Stimulated activated naive B cell treated with anti-CD40 and anti-IgM and Interleukin-4, amounts not matched to agents 10 μg/mL and 1 μg/mL and 100 μg/mL, for 72 hours (primary cell): ENCODE data around the gene SPATA31A6.
"Not testable (repeated sequence)": the region's sequence is repeated elsewhere in the genome, so short reads cannot be mapped to it uniquely, and the experiment has no call there.

ENCODE experiments used
- ATAC-seq, 2 donors: fragments of 150-1000 bp; cut with Tn5 transposase; replicated peaks; 2 replicates each; pipeline ENCODE4 v1.10.0; 2021; ENCODE audit warnings: moderate library complexity in 1 of 2
- DNase-seq: peaks from one replicate; pipeline ENCODE4 v3.0.0; 2021
- H3K27ac Mint-ChIP-seq: one replicate; pipeline ENCODE4 v1.8.0; 2022; ENCODE audit warnings: mild to moderate bottlenecking, mixed read lengths
- H3K27me3 Mint-ChIP-seq, 2 donors: one replicate each; pipeline ENCODE4 v1.8.0; 2022; ENCODE audit warnings: mixed read lengths in 2 of 2
- H3K36me3 Mint-ChIP-seq, 2 donors: one replicate each; pipeline ENCODE4 v1.8.0; 2022; ENCODE audit warnings: mixed read lengths in 2 of 2, mild to moderate bottlenecking in 1 of 2
- H3K4me1 Mint-ChIP-seq, 2 donors: one replicate each; pipeline ENCODE4 v1.8.0; 2022; ENCODE audit warnings: mixed read lengths in 2 of 2, mild to moderate bottlenecking in 1 of 2
- H3K4me3 Mint-ChIP-seq, 2 donors: one replicate each; pipeline ENCODE4 v1.8.0; 2022; ENCODE audit warnings: mild to moderate bottlenecking in 2 of 2, mixed read lengths in 2 of 2, moderate library complexity in 1 of 2
- H3K9me3 Mint-ChIP-seq, 2 donors: one replicate each; pipeline ENCODE4 v1.8.0; 2022; ENCODE audit warnings: mixed read lengths in 2 of 2, mild to moderate bottlenecking in 1 of 2

Gene SPATA31A6

DNA sequence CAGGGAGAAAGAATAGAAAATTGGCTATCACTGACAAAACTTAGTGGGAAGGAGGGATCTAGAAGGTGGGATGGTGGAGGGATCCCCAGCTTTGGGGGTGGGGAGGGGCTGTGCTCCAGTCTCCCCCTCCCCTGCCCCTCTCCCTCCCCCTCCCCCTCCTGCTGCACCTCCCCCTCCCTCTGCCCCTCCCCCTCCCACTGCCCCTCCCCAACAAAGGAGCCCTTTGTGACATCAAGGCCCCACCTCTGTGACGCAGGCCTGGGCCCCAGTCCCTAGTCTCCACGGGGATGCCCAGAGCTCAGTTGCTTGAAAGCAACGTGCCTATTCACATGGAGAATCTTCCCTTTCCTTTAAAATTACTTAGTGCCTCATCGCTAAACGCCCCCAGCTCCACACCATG lies at the start of gene SPATA31A6:
Gene SPATA31A6, plus strand, starts transcription at position 301 of the 400 bp plus-strand sequence. Its CDS starts 29 bp downstream, at position 330.
- H3K4me1 Mint-ChIP-seq, H3K9me3 Mint-ChIP-seq, H3K36me3 Mint-ChIP-seq, H3K4me3 Mint-ChIP-seq, DNase-seq, H3K27ac Mint-ChIP-seq, ATAC-seq, H3K27me3 Mint-ChIP-seq: not testable (repeated sequence)

DNA sequence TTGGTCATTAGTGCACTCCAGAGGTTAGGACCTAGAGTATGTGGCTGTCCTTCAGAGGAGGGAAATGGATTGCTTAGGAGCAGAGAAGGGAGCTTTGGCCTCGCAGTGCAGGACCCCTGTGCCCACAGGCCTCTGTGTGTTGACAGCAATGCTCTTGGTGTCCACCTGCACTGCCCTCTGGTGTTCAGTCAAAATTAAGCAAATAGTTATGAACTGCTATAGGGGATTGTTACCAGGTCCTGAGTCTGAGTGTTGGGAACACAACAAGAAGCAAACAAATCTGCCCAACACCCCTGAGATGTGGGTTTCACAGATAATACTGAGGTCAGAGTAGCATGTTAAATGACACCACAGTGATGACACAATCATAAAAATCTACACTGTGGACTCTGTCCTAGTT lies 23.2 kb upstream of the SPATA31A6 start:
- DNase-seq, ATAC-seq, H3K4me3 Mint-ChIP-seq, H3K27me3 Mint-ChIP-seq, H3K9me3 Mint-ChIP-seq, H3K27ac Mint-ChIP-seq, H3K36me3 Mint-ChIP-seq, H3K4me1 Mint-ChIP-seq: not testable (repeated sequence)

GRCh38 chr9:42219861-42220260 lies 36.4 kb downstream of the SPATA31A6 start:
- not testable (repeated sequence) for H3K4me1 Mint-ChIP-seq, ATAC-seq, H3K27me3 Mint-ChIP-seq, H3K4me3 Mint-ChIP-seq, H3K9me3 Mint-ChIP-seq, H3K36me3 Mint-ChIP-seq, DNase-seq, H3K27ac Mint-ChIP-seq

- H3K4me1 Mint-ChIP-seq, H3K9me3 Mint-ChIP-seq, H3K27me3 Mint-ChIP-seq, H3K4me3 Mint-ChIP-seq, ATAC-seq, H3K27ac Mint-ChIP-seq, H3K36me3 Mint-ChIP-seq, DNase-seq: not testable (repeated sequence)
Measured at GRCh38 chr9:42223230-42223629, 39.8 kb downstream of the SPATA31A6 start.

DNA sequence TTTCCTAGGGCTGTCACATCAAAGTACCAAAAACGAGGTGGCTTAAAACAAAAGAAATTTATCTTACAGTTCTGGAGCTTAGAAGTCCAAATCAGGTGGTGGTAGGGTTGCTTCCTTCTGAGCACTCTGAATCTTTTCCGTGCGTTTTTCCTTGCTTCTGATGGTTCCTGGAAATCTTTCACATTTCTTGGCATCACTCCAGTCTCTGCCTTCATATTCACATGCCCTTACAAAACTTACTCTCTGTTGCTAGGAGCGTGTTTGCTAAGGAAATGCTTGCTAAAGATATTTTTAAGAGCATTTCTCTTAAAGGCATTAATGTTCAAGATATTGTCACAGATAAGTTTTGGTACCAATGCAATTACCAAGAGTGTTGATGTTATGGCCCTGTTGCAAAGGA lies 49.6 kb downstream of the SPATA31A6 start:
- not testable (repeated sequence) for H3K36me3 Mint-ChIP-seq, H3K4me1 Mint-ChIP-seq, H3K4me3 Mint-ChIP-seq

GRCh38 chr9:42234610-42235009 lies 51.2 kb downstream of the SPATA31A6 start:
- not testable (repeated sequence) for H3K9me3 Mint-ChIP-seq, H3K36me3 Mint-ChIP-seq, H3K27me3 Mint-ChIP-seq, H3K4me3 Mint-ChIP-seq, DNase-seq, ATAC-seq, H3K27ac Mint-ChIP-seq, H3K4me1 Mint-ChIP-seq

More for the DNA sequence above, 49.6 kb downstream of the SPATA31A6 start:
- H3K27ac Mint-ChIP-seq, DNase-seq, H3K9me3 Mint-ChIP-seq, H3K27me3 Mint-ChIP-seq, ATAC-seq: not testable (repeated sequence)

GRCh38 chr9:42235352-42235991 lies 52.0 kb downstream of the SPATA31A6 start:
- H3K9me3 Mint-ChIP-seq, H3K4me1 Mint-ChIP-seq, H3K27ac Mint-ChIP-seq, H3K36me3 Mint-ChIP-seq, H3K4me3 Mint-ChIP-seq, DNase-seq, ATAC-seq, H3K27me3 Mint-ChIP-seq: not testable (repeated sequence)

DNA sequence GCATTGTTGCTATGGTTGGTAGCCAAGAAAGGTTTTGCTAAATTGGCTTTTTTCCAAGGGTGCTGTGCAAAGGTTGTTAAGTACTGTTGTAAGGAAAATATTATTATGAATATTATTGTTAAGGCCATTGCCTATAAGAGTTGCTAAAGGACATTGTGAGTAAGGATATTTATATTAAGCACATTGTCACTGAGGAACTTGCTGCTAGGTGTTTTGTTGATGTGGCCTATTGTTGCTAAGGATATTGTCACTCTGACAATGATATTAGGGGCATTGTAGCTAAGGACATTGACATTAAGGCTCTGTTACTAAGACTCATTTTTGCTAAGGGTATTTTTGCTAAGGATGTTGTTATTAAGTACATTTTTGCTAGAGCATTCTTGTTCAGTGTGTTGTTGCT lies 52.6 kb downstream of the SPATA31A6 start:
- H3K27ac Mint-ChIP-seq, H3K9me3 Mint-ChIP-seq, ATAC-seq, H3K4me1 Mint-ChIP-seq, H3K36me3 Mint-ChIP-seq, H3K4me3 Mint-ChIP-seq, DNase-seq, H3K27me3 Mint-ChIP-seq: not testable (repeated sequence)

DNA sequence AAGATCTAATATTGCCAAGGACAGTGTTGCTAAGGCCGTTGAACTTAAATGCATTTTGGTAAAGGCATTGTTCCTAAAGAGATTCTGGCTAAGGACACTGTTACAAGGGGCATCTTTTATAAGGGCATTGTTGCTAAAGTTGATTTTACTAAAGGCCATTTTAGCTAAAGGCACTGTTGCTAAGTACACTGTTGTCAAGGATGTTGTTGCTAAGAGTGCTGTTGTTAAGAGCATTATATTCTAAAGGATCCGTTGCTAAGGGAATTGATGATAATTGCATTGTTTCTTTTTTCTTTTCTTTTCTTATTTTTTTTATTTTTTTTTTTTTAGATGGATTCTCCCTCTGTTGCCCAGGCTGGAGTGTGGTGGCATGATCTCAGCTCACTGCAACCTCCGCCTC lies 53.9 kb downstream of the SPATA31A6 start:
- not testable (repeated sequence) for H3K27me3 Mint-ChIP-seq, ATAC-seq, H3K36me3 Mint-ChIP-seq, DNase-seq, H3K4me1 Mint-ChIP-seq, H3K27ac Mint-ChIP-seq, H3K4me3 Mint-ChIP-seq, H3K9me3 Mint-ChIP-seq

GRCh38 chr9:42238862-42239261 lies 55.4 kb downstream of the SPATA31A6 start:
- not testable (repeated sequence) for H3K27me3 Mint-ChIP-seq, H3K36me3 Mint-ChIP-seq, H3K4me3 Mint-ChIP-seq, H3K27ac Mint-ChIP-seq, DNase-seq, ATAC-seq, H3K9me3 Mint-ChIP-seq, H3K4me1 Mint-ChIP-seq
